B cell (primary cell): ENCODE measurements around the gene ZNF839. TPM values are rescaled to one million over a fixed set of nuclear protein-coding genes. Genes with fewer than 3 reads are reported as not detected.
A peak's percentile ranks its signal among the peaks of the same experiment; 100 is the strongest.

Experiments
- ATAC-seq: fragments of 200-7000 bp; cut with Tn5 transposase; one replicate; pipeline ENCODE4 v1.10.0; 2021; ENCODE audit warnings: low read depth, mild to moderate bottlenecking, moderate number of reproducible peaks, moderate library complexity
- CTCF ChIA-PET: fragments of 350-600 bp; sonication (Branson Sonifier 250); formaldehyde crosslinking; loops from one replicate; lab custom pipeline; 2021; ENCODE audit warnings: antibody characterized with exemption, inconsistent platforms; lab: Charles Lee
- POLR2A ChIA-PET: fragments of 350-600 bp; sonication (Branson Sonifier 250); formaldehyde crosslinking; loops from one replicate; lab custom pipeline; 2021; ENCODE audit warnings: antibody characterized with exemption; lab: Charles Lee
- DNase-seq: peaks from one replicate; pipeline ENCODE4 v3.0.0; 2013
- H2AFZ ChIP-seq: 2 replicates; pipeline ENCODE4 v1.6.1; 2012; ENCODE audit warnings: mild to moderate bottlenecking, low read depth, low read length; ENCODE audit not compliant: insufficient read depth, poor library complexity, severe bottlenecking
- H3K27ac ChIP-seq, 2 donors: 1 replicate in 1 of 2; 2 replicates in 1 of 2; pipeline ENCODE4 v1.5.1; 2012 to 2013; ENCODE audit warnings: low read length in 2 of 2, mild to moderate bottlenecking in 2 of 2, moderate library complexity in 1 of 2
- H3K27me3 ChIP-seq, 4 experiments: fragments of 200-600 bp in 1 of 4; sonication (generic) in 1 of 4; replicated peaks in 1 of 4; 1 replicate in 2 of 4; 2 replicates in 2 of 4; pipeline versions ENCODE4 v1.6.1 to v1.7.0; 2013 to 2016; ENCODE audit warnings: low read length in 3 of 4, mild to moderate bottlenecking in 2 of 4, mixed read lengths in 1 of 4, moderate library complexity in 1 of 4; ENCODE audit not compliant: insufficient read depth in 4 of 4, control insufficient read depth in 3 of 4; ENCODE audit errors: control extremely low read depth in 1 of 4
- H3K36me3 ChIP-seq, 2 experiments: replicated peaks in 1 of 2; 1 replicate in 1 of 2; 2 replicates in 1 of 2; pipeline versions ENCODE4 v1.6.1 to v1.7.1; 2013; ENCODE audit warnings: low read length in 1 of 2; ENCODE audit not compliant: insufficient read depth in 2 of 2, control insufficient read depth in 1 of 2; ENCODE audit errors: control extremely low read depth in 1 of 2, extremely low read depth in 1 of 2
- H3K4me1 ChIP-seq, 2 donors: fragments of 200-600 bp in 1 of 2; sonication (generic) in 1 of 2; 1 replicate in 1 of 2; 2 replicates in 1 of 2; pipeline versions ENCODE4 v1.5.1 to v1.6.1; 2013 to 2017; ENCODE audit warnings: low read length in 2 of 2; ENCODE audit not compliant: control insufficient read depth in 2 of 2, insufficient read depth in 2 of 2
- H3K4me2 ChIP-seq: replicated peaks from 2 replicates; pipeline ENCODE3; 2012; ENCODE audit warnings: mild to moderate bottlenecking, low read depth, low read length; ENCODE audit not compliant: poor library complexity, severe bottlenecking
- H3K4me3 ChIP-seq, 5 experiments: fragments of 200-600 bp in 1 of 5; sonication (generic) in 1 of 5; 1 replicate in 3 of 5; 2 replicates in 2 of 5; pipeline versions ENCODE4 v1.5.1 to v1.7.0; 2011 to 2016; ENCODE audit warnings: low read length in 4 of 5, mild to moderate bottlenecking in 4 of 5, low read depth in 2 of 5, control low read depth in 1 of 5, moderate library complexity in 1 of 5; ENCODE audit not compliant: insufficient read depth in 1 of 5; ENCODE audit errors: control extremely low read depth in 1 of 5, extremely low read depth in 1 of 5
- H3K79me2 ChIP-seq: fragments of 200-600 bp; sonication (generic); one replicate; pipeline ENCODE4 v1.6.0; 2016; ENCODE audit warnings: low read length; ENCODE audit not compliant: control insufficient read depth, insufficient read depth
- H3K9ac ChIP-seq: fragments of 200-600 bp; sonication (generic); 2 replicates; pipeline ENCODE4 v1.6.1; 2017; ENCODE audit warnings: mild to moderate bottlenecking, low read length, moderate library complexity
- H3K9me3 ChIP-seq, 3 donors: one replicate each; pipeline versions ENCODE4 v1.6.1 to v1.7.1; 2013; ENCODE audit warnings: low read length in 2 of 3; ENCODE audit not compliant: control insufficient read depth in 2 of 3, insufficient read depth in 1 of 3; ENCODE audit errors: control extremely low read depth in 1 of 3
- H4K20me1 ChIP-seq: 2 replicates; pipeline ENCODE4 v1.6.0; 2012; ENCODE audit warnings: mild to moderate bottlenecking, low read length; ENCODE audit not compliant: insufficient read depth, control insufficient read depth, poor library complexity, severe bottlenecking
- H3K27ac Mint-ChIP-seq: one replicate; pipeline ENCODE4 v1.8.0; 2021; ENCODE audit warnings: mixed read lengths
- H3K27me3 Mint-ChIP-seq: one replicate; pipeline ENCODE4 v1.8.0; 2021; ENCODE audit warnings: mixed read lengths
- H3K4me1 Mint-ChIP-seq: one replicate; pipeline ENCODE4 v1.8.0; 2021; ENCODE audit warnings: mixed read lengths
- H3K4me3 Mint-ChIP-seq: one replicate; pipeline ENCODE4 v1.8.0; 2021; ENCODE audit warnings: mixed read lengths
- H3K9me3 Mint-ChIP-seq: one replicate; pipeline ENCODE4 v1.8.0; 2022; ENCODE audit warnings: mixed read lengths; ENCODE audit not compliant: insufficient read depth
- CTCF ChIP-seq: fragments of 200-600 bp; IDR thresholded peaks from one replicate; pipeline ENCODE4 v1.8.0; 2022; ENCODE audit warnings: antibody characterized with exemption, mild to moderate bottlenecking
- EZH2 ChIP-seq: IDR thresholded peaks from 2 replicates; pipeline ENCODE4 v1.6.1; 2012; ENCODE audit warnings: borderline replicate concordance, low read depth, mild to moderate bottlenecking, moderate library complexity, low read length; ENCODE audit not compliant: insufficient read depth, poor library complexity, severe bottlenecking
- WGBS: methylation state at CpG from one replicate; pipeline ENCODE4 v1.1.5; 2013; ENCODE audit warnings: missing lambda C conversion rate; ENCODE audit not compliant: insufficient coverage; 5-methylcytosine and 5-hydroxymethylcytosine counted together
- intact Hi-C: fragments of 100-400 bp; cut with micrococcal nuclease; formaldehyde crosslinking; loops from one replicate; pipeline ENCODE4 v1.10.0; 2022
- polyA plus RNA-seq: library from polyadenylated mRNA; depleted of rRNA; stranded (reverse); fragments of >200 nt; gene quantifications from 2 replicates; pipeline ENCODE4 v1.2.3, GENCODE V29; 2012
- total RNA-seq, 2 donors: library from RNA; stranded (reverse); fragments of 120-200 nt in 1 of 2; gene quantifications; 1 replicate in 1 of 2; 2 replicates in 1 of 2; pipeline versions ENCODE4 v1.2.3 to v1.2.4, GENCODE V29; 2013 to 2022

ZNF839 gene
- total and polyA plus RNA-seq, 2 donors (not counting 1 experiment from before 2014, with no cell fraction given) = 22.8 to 28.8 TPM

GRCh38 chr14:102362084-102362483 is 42.5 kb downstream of the ZNF839 start:
- no peaks in the 10 kb centered on the region for H3K27me3 ChIP-seq
- H3K9ac ChIP-seq = peak overlapping the region; percentile 91
- H3K4me1 ChIP-seq = peaks cover 16% of the 10 kb centered on the region in 2 donors
- H3K27ac ChIP-seq = peak overlapping the region; percentile 61 to 93
- H3K9me3 ChIP-seq = no peaks in the 10 kb centered on the region
- ATAC-seq (no peak), DNase-seq (no peak)
- peak overlapping the region; percentile 97 for H2AFZ ChIP-seq
- no peaks in the 10 kb centered on the region for H3K27me3 Mint-ChIP-seq
- H3K79me2 ChIP-seq = peaks cover 28% of the 10 kb centered on the region
- ChIA-PET POLR2A (interaction anchor here (1.1 kb wide), 1 partner anchor 45 kb away, joined by 3 read pairs; no protein-coding TSS in a partner anchor), CTCF (interaction anchor here (2.1 to 2.2 kb wide), 2 partner anchors 42 to 46 kb away, joined by 7 to 11 read pairs; partner anchors contain the start of gene ZNF839)
- peaks cover 1 to 17% of the 10 kb centered on the region in 2 experiments for H3K36me3 ChIP-seq
- no peak for TF ChIP-seq CTCF
- no peak for TF ChIP-seq EZH2
- H3K4me3 ChIP-seq = peak overlapping the region; percentile 55 to 90 (median 79)
- H3K4me2 ChIP-seq = peak overlapping the region; percentile 97
- H3K27ac Mint-ChIP-seq = peak overlapping the region; percentile 92
- H4K20me1 ChIP-seq = no peaks in the 10 kb centered on the region
- peaks cover 21% of the 10 kb centered on the region for H3K4me1 Mint-ChIP-seq
- intact Hi-C loops = loop anchor here (1.0 to 5.0 kb wide), 6 partner anchors 43 to 1985 kb away; partner anchors contain the start of genes ANKRD9, MARK3, PPP2R5C and WDR25
- 35% methylated on average over 3 of the region's 4 CpGs for WGBS
- H3K4me3 Mint-ChIP-seq = no peak overlapping the region
- no peaks in the 10 kb centered on the region for H3K9me3 Mint-ChIP-seq

- H3K27ac ChIP-seq = peak within 1 kb of the TSS; percentile 61 to 93
- no peaks in the 10 kb centered on the region for H3K9me3 Mint-ChIP-seq
- H2AFZ ChIP-seq = peak within 1 kb of the TSS; percentile 97
- CTCF ChIA-PET = interaction anchor here (2.1 to 2.2 kb wide), 2 partner anchors 42 to 46 kb away, joined by 7 to 11 read pairs; partner anchors contain the start of gene ZNF839
- under 1% methylated on average over 57 of the region's 58 CpGs for WGBS
- ATAC-seq (peak; percentile 97), DNase-seq (peak; percentile 95)
- H4K20me1 ChIP-seq = no peaks in the 10 kb centered on the region
- intact Hi-C loops = loop anchor here (1.0 to 5.0 kb wide), 7 partner anchors 43 to 1985 kb away; partner anchors contain the start of genes ANKRD9, DYNC1H1, MARK3 and PPP2R5C
- no peak within 1 kb of the TSS for H3K4me3 Mint-ChIP-seq
- H3K4me1 ChIP-seq = peaks cover 16 to 18% of the 10 kb centered on the region in 2 donors
- peak within 1 kb of the TSS; percentile 97 for H3K4me2 ChIP-seq
- peak within 1 kb of the TSS; percentile 55 to 90 (median 82) for H3K4me3 ChIP-seq
- no peaks in the 10 kb centered on the region for H3K9me3 ChIP-seq
- TF ChIP-seq EZH2 (no peak), CTCF (no peak)
- no peaks in the 10 kb centered on the region for H3K27me3 Mint-ChIP-seq
- H3K9ac ChIP-seq = peak within 1 kb of the TSS; percentile 91
- H3K4me1 Mint-ChIP-seq = peaks cover 25% of the 10 kb centered on the region
- POLR2A ChIA-PET = interaction anchor here (1.1 kb wide), 1 partner anchor 46 kb away, joined by 3 read pairs; no protein-coding TSS in a partner anchor
- H3K79me2 ChIP-seq = peaks cover 32% of the 10 kb centered on the region
- H3K27ac Mint-ChIP-seq = peak within 1 kb of the TSS; percentile 92
- H3K36me3 ChIP-seq = peaks cover 1 to 16% of the 10 kb centered on the region in 2 experiments
- H3K27me3 ChIP-seq = no peaks in the 10 kb centered on the region
Observed at GRCh38 chr14:102362545-102363181, 43.1 kb downstream of the ZNF839 start, which contains the start of the genes CINP and TECPR2. TSS of gene CINP (minus strand) at chr14:102362890. CDS start at chr14:102362851, 39 bp downstream. TSS of gene TECPR2 (plus strand) at chr14:102362941. CDS start at chr14:102376722, 13,781 bp downstream.
